ENCODE data around the gene FAM83B.

Gene FAM83B

DNA sequence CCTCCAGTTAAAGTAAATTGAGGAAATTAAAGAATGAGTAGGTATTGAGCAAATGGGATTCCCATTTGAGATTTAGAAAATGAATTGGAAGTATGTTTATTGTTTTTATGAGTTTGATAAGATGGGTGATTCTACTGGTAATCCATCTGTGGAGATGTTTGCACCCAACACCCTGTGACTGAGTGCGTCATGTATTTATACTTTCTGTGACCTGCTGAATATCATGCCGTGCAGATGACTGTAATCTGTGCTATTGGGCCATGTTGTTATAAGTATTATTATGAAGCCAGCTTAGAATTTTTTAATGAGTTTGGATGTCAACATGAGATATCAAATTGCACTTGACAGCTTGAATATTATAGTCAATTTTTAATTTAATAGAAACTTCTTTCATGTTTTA, 17.7 kb downstream of the FAM83B start:
- intact Hi-C loops (cut with DNase I; ENCODE audit: low total_unique reads) = no loop called here
- no peak for DNase-seq
- no peaks in the 10 kb centered on the region for H3K36me3 ChIP-seq
- H3K27me3 ChIP-seq = no peaks in the 10 kb centered on the region
- H3K27ac ChIP-seq = no peak overlapping the region
- H3K9me3 ChIP-seq = no peaks in the 10 kb centered on the region
- TF ChIP-seq, protein P1, sequence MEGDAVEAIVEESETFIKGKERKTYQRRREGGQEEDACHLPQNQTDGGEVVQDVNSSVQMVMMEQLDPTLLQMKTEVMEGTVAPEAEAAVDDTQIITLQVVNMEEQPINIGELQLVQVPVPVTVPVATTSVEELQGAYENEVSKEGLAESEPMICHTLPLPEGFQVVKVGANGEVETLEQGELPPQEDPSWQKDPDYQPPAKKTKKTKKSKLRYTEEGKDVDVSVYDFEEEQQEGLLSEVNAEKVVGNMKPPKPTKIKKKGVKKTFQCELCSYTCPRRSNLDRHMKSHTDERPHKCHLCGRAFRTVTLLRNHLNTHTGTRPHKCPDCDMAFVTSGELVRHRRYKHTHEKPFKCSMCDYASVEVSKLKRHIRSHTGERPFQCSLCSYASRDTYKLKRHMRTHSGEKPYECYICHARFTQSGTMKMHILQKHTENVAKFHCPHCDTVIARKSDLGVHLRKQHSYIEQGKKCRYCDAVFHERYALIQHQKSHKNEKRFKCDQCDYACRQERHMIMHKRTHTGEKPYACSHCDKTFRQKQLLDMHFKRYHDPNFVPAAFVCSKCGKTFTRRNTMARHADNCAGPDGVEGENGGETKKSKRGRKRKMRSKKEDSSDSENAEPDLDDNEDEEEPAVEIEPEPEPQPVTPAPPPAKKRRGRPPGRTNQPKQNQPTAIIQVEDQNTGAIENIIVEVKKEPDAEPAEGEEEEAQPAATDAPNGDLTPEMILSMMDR (IDR thresholded peaks at IDR 0.05) = no peak
- H3K4me1 ChIP-seq = no peaks in the 10 kb centered on the region
- no peak overlapping the region for H3K4me3 ChIP-seq

DNA sequence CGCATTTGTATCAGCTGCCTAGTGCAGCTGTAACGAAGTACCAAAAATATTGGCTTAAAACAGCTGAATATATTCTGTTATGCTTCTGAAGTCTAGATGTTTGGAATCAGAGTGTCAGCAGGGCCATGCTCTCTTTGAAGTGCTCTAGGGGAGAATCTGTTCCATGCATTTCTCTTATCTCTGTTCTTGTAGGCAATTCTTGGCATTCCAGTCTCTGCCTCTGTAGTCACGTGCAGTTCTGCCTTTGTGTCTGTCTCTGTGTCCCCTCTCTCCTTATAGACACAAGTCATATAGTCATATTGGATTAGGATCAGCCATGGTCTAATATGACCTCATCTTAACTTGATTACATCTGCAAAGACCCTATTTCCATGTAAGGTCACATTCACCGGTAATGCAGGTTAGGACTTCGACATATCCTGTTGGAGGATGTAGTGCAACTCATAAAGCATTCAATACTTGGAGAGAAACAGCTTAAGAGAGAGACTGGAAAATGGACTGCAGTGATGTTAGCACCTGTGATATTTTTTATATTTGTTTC, 18.6 kb downstream of the FAM83B start:
- Histone ChIP-seq H3K4me1 (no peaks in the 10 kb centered on the region), H3K36me3 (no peaks in the 10 kb centered on the region), H3K4me3 (no peak overlapping the region), H3K27ac (no peak overlapping the region), H3K9me3 (no peaks in the 10 kb centered on the region), H3K27me3 (no peaks in the 10 kb centered on the region)
- DNase-seq = no peak
- TF ChIP-seq, protein P1 (IDR thresholded peaks at IDR 0.05) = no peak
- intact Hi-C loops (cut with DNase I; ENCODE audit: low total_unique reads) = no loop called here

DNA sequence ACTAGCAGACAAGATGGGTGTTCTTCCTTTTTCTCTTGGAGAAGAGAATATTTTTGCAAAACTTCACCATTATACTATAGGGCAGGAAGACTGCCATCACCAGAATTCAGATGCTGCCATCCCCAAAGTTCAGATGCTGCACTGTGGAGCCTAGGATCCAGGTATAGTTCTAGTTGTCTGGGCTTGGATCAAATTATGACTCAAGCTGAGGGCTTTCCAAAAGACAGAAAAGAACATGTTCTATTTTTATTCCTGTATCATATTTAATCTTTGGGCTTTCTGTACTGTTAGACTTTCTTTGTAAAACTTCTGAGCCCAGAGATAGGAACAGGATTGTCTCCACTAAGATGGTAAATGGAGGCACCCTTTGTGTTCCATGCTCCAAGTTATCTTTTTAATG, 22.0 kb downstream of the FAM83B start:
- Histone ChIP-seq H3K27ac (no peak overlapping the region), H3K9me3 (no peaks in the 10 kb centered on the region), H3K27me3 (no peaks in the 10 kb centered on the region), H3K36me3 (no peaks in the 10 kb centered on the region), H3K4me1 (no peaks in the 10 kb centered on the region), H3K4me3 (no peak overlapping the region)
- TF ChIP-seq, protein P1 (IDR thresholded peaks at IDR 0.05) = no peak
- no peak for DNase-seq
- intact Hi-C loops (cut with DNase I; ENCODE audit: low total_unique reads) = no loop called here

DNA sequence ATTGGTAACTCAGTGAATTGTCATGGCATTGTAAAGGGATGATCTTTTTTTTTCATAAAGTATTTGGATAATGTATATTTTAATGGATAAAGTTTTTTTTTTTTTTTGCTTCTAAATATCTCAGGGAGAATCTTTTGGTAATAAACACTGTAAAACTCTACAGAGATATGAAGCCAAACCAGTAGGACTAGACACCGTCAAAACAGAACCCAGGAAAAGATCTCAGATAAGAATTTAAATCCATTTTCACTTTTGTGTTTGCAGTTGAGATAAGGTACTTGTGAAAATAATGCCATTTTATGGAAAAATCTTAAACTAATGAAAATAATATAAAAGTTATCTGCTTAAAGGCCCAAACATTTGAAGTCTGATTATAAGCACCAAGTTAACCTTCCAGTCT, 27.0 kb downstream of the FAM83B start:
- no peak overlapping the region for H3K27ac ChIP-seq
- intact Hi-C loops (cut with DNase I; ENCODE audit: low total_unique reads) = no loop called here
- no peak overlapping the region for H3K4me3 ChIP-seq

DNA sequence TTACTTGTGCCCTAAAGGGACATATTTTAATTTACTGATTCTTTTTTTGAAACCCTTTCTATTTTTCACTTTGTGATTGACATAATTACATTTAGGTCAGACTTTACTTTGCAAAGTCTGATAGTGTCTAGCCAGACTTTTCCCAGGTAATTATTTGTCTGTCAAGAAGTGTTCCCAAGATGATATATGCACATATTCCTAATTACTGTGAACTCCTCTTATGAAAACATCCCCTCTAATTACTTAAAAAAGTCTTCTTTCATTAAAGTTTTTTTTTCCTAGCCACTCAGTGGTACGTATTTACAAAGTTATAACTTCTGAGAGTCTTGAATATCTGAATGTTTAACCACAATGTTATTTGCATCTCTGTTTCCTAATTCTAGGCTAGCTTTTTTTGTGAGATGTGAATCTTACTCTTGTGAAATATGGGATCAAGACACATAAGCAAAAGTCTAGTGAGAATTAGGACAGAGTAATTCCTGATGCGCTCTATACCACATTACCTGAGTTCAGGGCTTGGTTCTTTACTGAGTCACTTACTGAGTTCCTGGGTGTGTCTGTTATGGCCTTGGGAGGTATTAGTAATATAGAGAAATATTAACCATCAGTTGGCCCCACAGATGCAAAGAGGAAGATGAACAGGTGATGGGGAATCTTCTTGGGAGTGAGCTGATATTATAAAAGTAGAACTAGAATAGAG, 27.9 kb downstream of the FAM83B start:
- Histone ChIP-seq H3K4me1 (no peaks in the 10 kb centered on the region), H3K27me3 (no peaks in the 10 kb centered on the region), H3K4me3 (no peak overlapping the region), H3K27ac (no peak overlapping the region), H3K36me3 (no peaks in the 10 kb centered on the region), H3K9me3 (no peaks in the 10 kb centered on the region)
- TF ChIP-seq, protein P1 (IDR thresholded peaks at IDR 0.05) = no peak
- intact Hi-C loops (cut with DNase I; ENCODE audit: low total_unique reads) = no loop called here
- no peak for DNase-seq

More for the DNA sequence above, 27.0 kb downstream of the FAM83B start:
- Histone ChIP-seq H3K4me1 (no peaks in the 10 kb centered on the region), H3K9me3 (no peaks in the 10 kb centered on the region), H3K36me3 (no peaks in the 10 kb centered on the region), H3K27me3 (no peaks in the 10 kb centered on the region)
- DNase-seq = no peak
- TF ChIP-seq, protein P1 (IDR thresholded peaks at IDR 0.05) = no peak

All from tibial artery (tissue), 4 donors.